BE2C (cell line): ENCODE data around the gene F7.
"Not testable (repeated sequence)": the region's sequence is repeated elsewhere in the genome, so short reads cannot be mapped to it uniquely, and the experiment has no call there.

Experiments
- DNase-seq: peaks from one replicate; pipeline ENCODE4 v3.0.0-alpha.2; 2020
- H3K27me3 ChIP-seq: fragments of 250-450 bp; sonication (Bioruptor Pico); 2 replicates; pipeline ENCODE4 v1.5.1; 2020; ENCODE audit warnings: mild to moderate bottlenecking
- H3K36me3 ChIP-seq: fragments of 250-450 bp; sonication (Bioruptor Pico); 2 replicates; pipeline ENCODE4 v1.5.1; 2020; ENCODE audit warnings: mild to moderate bottlenecking
- H3K4me1 ChIP-seq: fragments of 250-450 bp; sonication (Bioruptor Pico); 2 replicates; pipeline ENCODE4 v1.5.1; 2020
- H3K4me3 ChIP-seq: 2 replicates; pipeline ENCODE4 v1.5.1; 2011; ENCODE audit warnings: low read depth, low read length
- H3K9me3 ChIP-seq: fragments of 250-450 bp; sonication (Bioruptor Pico); 2 replicates; pipeline ENCODE4 v1.5.1; 2020
- TF ChIP-seq, protein P1 (sequence below): IDR thresholded peaks from 2 replicates; pipeline ENCODE4 v1.5.1; 2012; ENCODE audit warnings: mild to moderate bottlenecking, low read depth, low read length

F7 gene

DNA sequence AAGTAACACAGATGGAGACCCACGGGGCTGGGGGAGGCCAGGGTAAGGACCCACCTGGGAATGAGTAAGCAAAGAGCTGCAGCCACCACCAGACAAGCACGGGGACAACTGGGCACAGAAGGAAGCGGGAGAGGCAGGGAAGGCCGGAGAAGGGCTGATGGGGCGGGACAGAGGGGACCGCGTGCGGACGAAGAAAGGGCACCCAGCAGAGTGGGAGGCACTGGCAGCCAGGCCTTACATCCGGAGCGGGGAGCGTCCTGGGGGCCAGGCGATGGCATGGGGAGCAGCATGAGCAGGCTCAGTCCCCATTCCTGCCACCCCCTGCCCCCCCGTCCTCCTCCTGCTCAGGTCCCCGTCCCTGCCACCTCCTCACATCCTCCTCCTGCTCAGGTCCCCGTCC is 55.8 kb downstream of the F7 start:
- H3K4me3 ChIP-seq = no peak overlapping the region
- no peaks in the 10 kb centered on the region; the same call in 1 of the 2 replicates for H3K9me3 ChIP-seq
- TF ChIP-seq, protein P1, sequence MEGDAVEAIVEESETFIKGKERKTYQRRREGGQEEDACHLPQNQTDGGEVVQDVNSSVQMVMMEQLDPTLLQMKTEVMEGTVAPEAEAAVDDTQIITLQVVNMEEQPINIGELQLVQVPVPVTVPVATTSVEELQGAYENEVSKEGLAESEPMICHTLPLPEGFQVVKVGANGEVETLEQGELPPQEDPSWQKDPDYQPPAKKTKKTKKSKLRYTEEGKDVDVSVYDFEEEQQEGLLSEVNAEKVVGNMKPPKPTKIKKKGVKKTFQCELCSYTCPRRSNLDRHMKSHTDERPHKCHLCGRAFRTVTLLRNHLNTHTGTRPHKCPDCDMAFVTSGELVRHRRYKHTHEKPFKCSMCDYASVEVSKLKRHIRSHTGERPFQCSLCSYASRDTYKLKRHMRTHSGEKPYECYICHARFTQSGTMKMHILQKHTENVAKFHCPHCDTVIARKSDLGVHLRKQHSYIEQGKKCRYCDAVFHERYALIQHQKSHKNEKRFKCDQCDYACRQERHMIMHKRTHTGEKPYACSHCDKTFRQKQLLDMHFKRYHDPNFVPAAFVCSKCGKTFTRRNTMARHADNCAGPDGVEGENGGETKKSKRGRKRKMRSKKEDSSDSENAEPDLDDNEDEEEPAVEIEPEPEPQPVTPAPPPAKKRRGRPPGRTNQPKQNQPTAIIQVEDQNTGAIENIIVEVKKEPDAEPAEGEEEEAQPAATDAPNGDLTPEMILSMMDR = no peak
- no peaks in the 10 kb centered on the region for H3K27me3 ChIP-seq
- no peak for DNase-seq
- H3K4me1 ChIP-seq = peaks cover 16% of the 10 kb centered on the region
- H3K36me3 ChIP-seq = no peaks in the 10 kb centered on the region

DNA sequence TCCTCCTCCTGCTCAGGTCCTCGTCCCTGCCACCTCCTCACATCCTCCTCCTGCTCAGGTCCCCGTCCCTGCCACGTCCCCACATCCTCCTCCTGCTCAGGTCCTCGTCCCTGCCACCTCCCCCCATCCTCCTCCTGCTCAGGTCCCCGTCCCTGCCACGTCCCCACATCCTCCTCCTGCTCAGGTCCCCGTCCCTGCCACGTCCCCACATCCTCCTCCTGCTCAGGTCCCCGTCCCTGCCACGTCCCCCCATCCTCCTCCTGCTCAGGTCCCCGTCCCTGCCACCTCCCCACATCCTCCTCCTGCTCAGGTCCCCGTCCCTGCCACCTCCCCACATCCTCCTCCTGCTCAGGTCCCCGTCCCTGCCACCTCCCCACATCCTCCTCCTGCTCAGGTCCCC is 56.4 kb downstream of the F7 start:
- not testable (repeated sequence) for H3K27me3 ChIP-seq, H3K9me3 ChIP-seq, DNase-seq, H3K36me3 ChIP-seq, H3K4me3 ChIP-seq
- H3K4me1 ChIP-seq = peaks cover 16% of the 10 kb centered on the region

DNA sequence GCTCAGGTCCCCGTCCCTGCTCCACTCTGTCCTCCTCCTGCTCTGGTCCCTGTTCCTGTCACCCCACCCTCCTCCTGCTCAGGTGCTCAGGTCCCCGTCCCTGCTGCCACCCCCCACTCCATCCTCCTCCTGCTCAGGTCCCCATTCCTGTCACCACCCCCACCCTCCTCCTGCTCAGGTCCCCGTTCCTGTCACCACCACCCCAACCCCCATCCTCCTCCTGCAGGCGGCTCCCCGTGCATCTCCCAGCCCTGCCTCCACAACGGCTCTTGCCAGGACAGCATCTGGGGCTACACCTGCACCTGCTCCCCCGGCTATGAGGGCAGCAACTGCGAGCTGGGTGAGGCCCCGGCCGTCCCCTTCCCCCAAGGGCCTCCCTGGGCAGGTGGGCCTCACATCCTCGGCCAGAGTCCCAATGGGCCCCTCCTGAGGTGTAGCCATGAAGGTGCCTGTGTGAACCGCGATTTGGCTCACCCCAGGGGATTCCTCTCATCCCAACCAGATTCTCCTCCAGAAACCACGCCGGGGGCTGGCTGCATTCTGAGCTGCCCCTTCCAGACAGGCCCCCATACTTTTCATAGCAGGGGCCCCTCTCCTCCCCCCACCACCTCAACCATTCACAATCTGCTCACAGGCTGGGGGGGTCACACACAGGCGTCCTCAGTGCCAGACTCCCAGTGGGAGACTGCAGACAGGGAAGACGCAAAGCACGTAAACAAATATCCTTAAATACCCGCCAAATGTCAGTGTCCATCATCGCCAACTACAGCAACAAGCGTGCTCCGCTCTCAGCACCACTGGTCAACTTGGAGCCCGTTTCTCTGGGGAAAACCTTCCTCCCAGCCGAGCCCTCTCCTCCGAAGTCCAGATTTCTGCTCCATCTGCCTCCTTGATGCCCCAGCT is 57.4 kb downstream of the F7 start:
- peak; percentile 22 for DNase-seq
- Histone ChIP-seq H3K4me3 (no peak overlapping the region), H3K36me3 (peaks cover 6% of the 10 kb centered on the region; the same call in 1 of the 2 replicates), H3K4me1 (peaks cover 7% of the 10 kb centered on the region), H3K9me3 (no peaks in the 10 kb centered on the region; the same call in 1 of the 2 replicates), H3K27me3 (no peaks in the 10 kb centered on the region)
- TF ChIP-seq, protein P1 = no peak

GRCh38 chr13:113164492-113164891 is 58.9 kb downstream of the F7 start:
- Histone ChIP-seq H3K27me3 (no peaks in the 10 kb centered on the region), H3K36me3 (peaks cover 18% of the 10 kb centered on the region), H3K4me1 (no peaks in the 10 kb centered on the region), H3K4me3 (no peak overlapping the region), H3K9me3 (no peaks in the 10 kb centered on the region; the same call in 1 of the 2 replicates)
- no peak for DNase-seq
- TF ChIP-seq, protein P1 = no peak

- TF ChIP-seq, protein P1 = no peak
- DNase-seq = no peak
- peaks cover 5% of the 10 kb centered on the region for H3K4me1 ChIP-seq
These were observed 60.7 kb downstream of the F7 start for GRCh38 chr13:113166266-113166665.

DNA sequence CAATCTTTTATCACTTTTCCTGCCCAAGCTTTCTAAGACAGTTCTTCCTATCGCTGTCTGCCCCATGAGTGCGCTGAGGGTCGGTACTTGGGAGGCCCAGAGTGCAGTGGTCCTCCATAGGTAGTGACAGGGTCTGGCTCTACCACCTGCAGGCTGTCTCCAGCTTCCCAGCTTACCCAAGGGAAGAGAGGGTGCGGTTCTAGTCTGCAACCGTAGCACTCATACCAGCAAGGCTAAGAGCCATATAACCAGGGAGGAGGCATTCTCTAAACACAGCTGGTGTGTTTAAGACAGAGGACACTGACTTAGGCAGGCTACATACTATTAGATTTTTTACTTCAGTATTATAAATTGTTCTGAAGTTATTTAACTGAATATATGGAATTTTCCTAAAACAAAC is 61.1 kb downstream of the F7 start:
- no peak overlapping the region for H3K4me3 ChIP-seq
- no peaks in the 10 kb centered on the region for H3K27me3 ChIP-seq
- peaks cover 9% of the 10 kb centered on the region for H3K4me1 ChIP-seq
- no peak for DNase-seq
- peaks cover 31% of the 10 kb centered on the region for H3K36me3 ChIP-seq
- no peaks in the 10 kb centered on the region; the same call in 1 of the 2 replicates for H3K9me3 ChIP-seq
- TF ChIP-seq, protein P1 = no peak

More at GRCh38 chr13:113166266-113166665, 60.7 kb downstream of the F7 start:
- Histone ChIP-seq H3K9me3 (no peaks in the 10 kb centered on the region; the same call in 1 of the 2 replicates), H3K36me3 (peaks cover 27% of the 10 kb centered on the region), H3K4me3 (no peak overlapping the region), H3K27me3 (no peaks in the 10 kb centered on the region)
